CD4-positive, alpha-beta T cell (primary cell): ENCODE data around the gene HDAC10. TPM values are rescaled to one million over a fixed set of nuclear protein-coding genes. Genes with fewer than 3 reads are reported as not detected.
A peak's percentile ranks its signal among the peaks of the same experiment; 100 is the strongest.

ENCODE experiments used
- ATAC-seq: fragments of 200-7000 bp; cut with Tn5 transposase; one replicate; pipeline ENCODE4 v1.10.0; 2022; ENCODE audit warnings: mild to moderate bottlenecking; ENCODE audit not compliant: poor library complexity
- CTCF ChIA-PET: fragments of 350-600 bp; sonication (Branson Sonifier 250); formaldehyde crosslinking; loops from one replicate; lab custom pipeline; 2021; ENCODE audit warnings: antibody characterized with exemption, inconsistent platforms; lab: Charles Lee
- POLR2A ChIA-PET: fragments of 350-600 bp; sonication (Branson Sonifier 250); formaldehyde crosslinking; loops from one replicate; lab custom pipeline; 2021; ENCODE audit warnings: antibody characterized with exemption, inconsistent platforms; lab: Charles Lee
- DNase-seq, 14 experiments: peaks; one replicate each; pipeline ENCODE4 v3.0.0-alpha.2; 2013 to 2020; ENCODE audit warnings: mixed read lengths in 2 of 14
- H3K27ac ChIP-seq, 2 donors: one replicate each; pipeline versions ENCODE4 v1.5.1 to v1.7.0; 2013; ENCODE audit warnings: low read length in 2 of 2, low read depth in 1 of 2, mild to moderate bottlenecking in 1 of 2
- H3K27me3 ChIP-seq, 2 experiments: 1 replicate in 1 of 2; 2 replicates in 1 of 2; pipeline versions ENCODE4 v1.6.1 to v1.7.0; 2013; ENCODE audit warnings: low read length in 2 of 2, control low read depth in 1 of 2, mild to moderate bottlenecking in 1 of 2, moderate library complexity in 1 of 2; ENCODE audit not compliant: insufficient read depth in 2 of 2, control insufficient read depth in 1 of 2
- H3K36me3 ChIP-seq: one replicate; pipeline ENCODE4 v1.6.1; 2013; ENCODE audit warnings: low read length, control low read depth; ENCODE audit not compliant: insufficient read depth
- H3K4me1 ChIP-seq: one replicate; pipeline ENCODE4 v1.6.1; 2013; ENCODE audit warnings: low read length, control low read depth; ENCODE audit not compliant: insufficient read depth
- H3K4me3 ChIP-seq: one replicate; pipeline ENCODE4 v1.5.1; 2013; ENCODE audit warnings: mild to moderate bottlenecking, low read length, moderate library complexity
- H3K9me3 ChIP-seq, 2 experiments: 1 replicate in 1 of 2; 2 replicates in 1 of 2; pipeline versions ENCODE4 v1.6.1 to v1.7.0; 2013; ENCODE audit warnings: low read length in 2 of 2, mild to moderate bottlenecking in 2 of 2, control low read depth in 1 of 2, moderate library complexity in 1 of 2; ENCODE audit not compliant: control insufficient read depth in 1 of 2, insufficient read depth in 1 of 2
- H3K27ac Mint-ChIP-seq: one replicate; pipeline ENCODE4 v1.8.0; 2020; ENCODE audit warnings: mixed read lengths
- H3K27me3 Mint-ChIP-seq: one replicate; pipeline ENCODE4 v1.8.0; 2021; ENCODE audit warnings: mixed read lengths
- H3K36me3 Mint-ChIP-seq: one replicate; pipeline ENCODE4 v1.8.0; 2021; ENCODE audit warnings: low read depth, mixed read lengths
- H3K4me1 Mint-ChIP-seq: one replicate; pipeline ENCODE4 v1.8.0; 2021; ENCODE audit warnings: low read depth, mixed read lengths
- H3K4me3 Mint-ChIP-seq: one replicate; pipeline ENCODE4 v1.8.0; 2020; ENCODE audit warnings: mild to moderate bottlenecking, mixed read lengths
- H3K9me3 Mint-ChIP-seq: one replicate; pipeline ENCODE4 v1.8.0; 2020; ENCODE audit warnings: mixed read lengths
- intact Hi-C, 2 experiments: fragments of 100-400 bp; cut with DNase I in 1 of 2; cut with micrococcal nuclease in 1 of 2; formaldehyde crosslinking; loops; one replicate each; pipeline versions ENCODE4 v1.15.1 to v1.9.0; 2023 to 2025; cut with DNase I, micrococcal nuclease
- total RNA-seq, 174 experiments: library from RNA in 2 of 174; stranded (reverse) in 2 of 174; gene quantifications; one replicate each; pipeline ENCODE4 v1.2.3 and lab custom pipeline; 2021 to 2026
- TF ChIP-seq, protein P1 (sequence below): fragments of 200-600 bp; IDR thresholded peaks from one replicate; pipeline ENCODE4 v1.8.0; 2022; ENCODE audit warnings: antibody characterized with exemption, mild to moderate bottlenecking

The HDAC10 gene
- total RNA-seq, 2 experiments from 2014 or later = 87.3 to 88.7 TPM

DNA sequence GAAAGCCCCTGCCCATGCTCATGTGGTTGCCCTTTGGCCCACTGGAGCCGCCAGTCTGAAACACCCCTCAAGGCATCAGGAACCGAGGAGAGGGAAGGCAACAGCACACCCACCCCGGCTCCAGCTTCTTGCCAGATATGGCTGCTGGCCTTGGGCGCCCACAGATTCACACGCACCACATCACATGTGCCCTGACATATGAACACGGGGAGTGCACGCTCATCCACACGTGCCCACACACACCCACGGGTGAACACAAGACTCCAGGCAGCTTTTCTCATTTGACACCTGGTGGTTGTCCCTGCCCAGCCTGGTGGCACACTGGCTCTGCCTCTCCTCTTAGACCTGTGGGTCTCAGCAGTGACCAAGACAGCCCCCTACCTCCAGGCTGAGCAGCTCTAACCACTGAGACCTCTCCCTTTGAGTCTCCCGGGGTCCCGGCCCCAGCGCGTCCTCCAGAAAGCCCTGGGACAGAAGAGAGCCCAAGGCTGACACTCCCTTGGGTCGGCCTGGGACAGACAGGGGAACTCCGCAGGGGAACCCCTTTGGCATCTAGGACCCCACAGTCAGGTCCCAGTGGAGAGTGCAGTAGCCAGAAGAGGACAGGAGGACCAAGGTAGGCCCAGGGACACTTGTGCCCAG, 13.2 kb upstream of the HDAC10 start:
- ChIA-PET CTCF (no interaction called here), POLR2A (no interaction called here)

DNA sequence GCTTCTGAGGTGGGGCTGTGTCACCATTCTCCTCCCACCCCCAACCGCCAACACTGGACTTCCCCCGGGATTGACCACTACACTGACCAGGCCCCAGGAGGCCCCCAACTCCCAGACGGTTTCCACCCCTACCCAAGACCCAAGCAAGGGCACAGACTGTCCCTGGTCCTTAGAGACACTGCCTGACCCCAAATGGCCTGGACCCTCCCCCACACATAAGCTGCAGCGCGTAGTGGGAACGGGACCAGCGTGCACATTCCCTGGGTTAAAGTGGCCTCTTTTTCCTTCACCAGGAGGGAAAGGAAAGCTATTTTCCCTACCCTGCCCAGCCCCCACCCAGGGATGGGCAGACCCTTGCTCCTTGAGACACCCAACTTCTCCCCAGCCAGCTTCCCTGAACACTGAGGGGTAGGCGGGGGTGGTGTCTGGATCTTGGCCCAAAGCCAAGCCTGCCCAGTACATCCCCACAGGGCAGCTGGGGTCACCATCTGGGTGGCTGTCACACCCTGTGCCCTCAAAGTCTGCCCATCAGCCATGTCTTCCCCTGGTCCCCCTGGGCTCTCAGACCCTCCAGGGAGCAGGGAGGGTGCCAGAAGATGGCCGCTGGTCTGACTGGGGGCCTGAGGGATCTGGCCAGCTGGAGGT, 12.0 kb upstream of the HDAC10 start:
- POLR2A ChIA-PET = no interaction called here
- H3K36me3 ChIP-seq = no peaks in the 10 kb centered on the region
- peaks cover 0 to 29% of the 10 kb centered on the region in 2 experiments for H3K9me3 ChIP-seq
- CTCF ChIA-PET = interaction anchor here (1.5 kb wide), 1 partner anchor 79 kb away, joined by 3 read pairs; no protein-coding TSS in a partner anchor
- Mint-ChIP-seq H3K4me3 (no peak overlapping the region), H3K27me3 (peaks cover 24% of the 10 kb centered on the region), H3K27ac (no peak overlapping the region), H3K9me3 (no peaks in the 10 kb centered on the region), H3K36me3 (no peaks in the 10 kb centered on the region), H3K4me1 (peaks cover 8% of the 10 kb centered on the region)
- intact Hi-C loops = no loop called here
- peaks cover 23 to 29% of the 10 kb centered on the region in 2 experiments for H3K27me3 ChIP-seq
- TF ChIP-seq, protein P1, sequence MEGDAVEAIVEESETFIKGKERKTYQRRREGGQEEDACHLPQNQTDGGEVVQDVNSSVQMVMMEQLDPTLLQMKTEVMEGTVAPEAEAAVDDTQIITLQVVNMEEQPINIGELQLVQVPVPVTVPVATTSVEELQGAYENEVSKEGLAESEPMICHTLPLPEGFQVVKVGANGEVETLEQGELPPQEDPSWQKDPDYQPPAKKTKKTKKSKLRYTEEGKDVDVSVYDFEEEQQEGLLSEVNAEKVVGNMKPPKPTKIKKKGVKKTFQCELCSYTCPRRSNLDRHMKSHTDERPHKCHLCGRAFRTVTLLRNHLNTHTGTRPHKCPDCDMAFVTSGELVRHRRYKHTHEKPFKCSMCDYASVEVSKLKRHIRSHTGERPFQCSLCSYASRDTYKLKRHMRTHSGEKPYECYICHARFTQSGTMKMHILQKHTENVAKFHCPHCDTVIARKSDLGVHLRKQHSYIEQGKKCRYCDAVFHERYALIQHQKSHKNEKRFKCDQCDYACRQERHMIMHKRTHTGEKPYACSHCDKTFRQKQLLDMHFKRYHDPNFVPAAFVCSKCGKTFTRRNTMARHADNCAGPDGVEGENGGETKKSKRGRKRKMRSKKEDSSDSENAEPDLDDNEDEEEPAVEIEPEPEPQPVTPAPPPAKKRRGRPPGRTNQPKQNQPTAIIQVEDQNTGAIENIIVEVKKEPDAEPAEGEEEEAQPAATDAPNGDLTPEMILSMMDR = no peak
- H3K4me1 ChIP-seq = peaks cover 26% of the 10 kb centered on the region
- no peak for ATAC-seq
- DNase-seq = no peak
- no peak overlapping the region for H3K27ac ChIP-seq
- H3K4me3 ChIP-seq = no peak overlapping the region

More for the DNA sequence above, 13.2 kb upstream of the HDAC10 start:
- Mint-ChIP-seq H3K36me3 (no peaks in the 10 kb centered on the region), H3K4me3 (peak overlapping the region; percentile 20), H3K4me1 (peaks cover 15% of the 10 kb centered on the region), H3K9me3 (no peaks in the 10 kb centered on the region), H3K27ac (no peak overlapping the region), H3K27me3 (peaks cover 18% of the 10 kb centered on the region)
- H3K9me3 ChIP-seq = peaks cover 0 to 29% of the 10 kb centered on the region in 2 experiments
- H3K27me3 ChIP-seq = peaks cover 23 to 29% of the 10 kb centered on the region in 2 experiments
- no peaks in the 10 kb centered on the region for H3K36me3 ChIP-seq
- intact Hi-C loops = no loop called here
- peaks cover 37% of the 10 kb centered on the region for H3K4me1 ChIP-seq
- TF ChIP-seq, protein P1 = no peak
- H3K4me3 ChIP-seq = no peak overlapping the region
- DNase-seq (no peak), ATAC-seq (no peak)
- H3K27ac ChIP-seq = no peak overlapping the region

GRCh38 chr22:50262460-50262911, 11.4 kb upstream of the HDAC10 start:
- ATAC-seq (no peak), DNase-seq (no peak)
- no peak overlapping the region for H3K27ac ChIP-seq
- H3K4me1 ChIP-seq = peaks cover 22% of the 10 kb centered on the region
- no peak overlapping the region for H3K4me3 ChIP-seq
- intact Hi-C loops = no loop called here
- H3K36me3 Mint-ChIP-seq = no peaks in the 10 kb centered on the region
- H3K27ac Mint-ChIP-seq = no peak overlapping the region
- peaks cover 0 to 29% of the 10 kb centered on the region in 2 experiments for H3K9me3 ChIP-seq
- H3K4me3 Mint-ChIP-seq = peak overlapping the region; percentile 60
- H3K27me3 Mint-ChIP-seq = peaks cover 24% of the 10 kb centered on the region
- no peaks in the 10 kb centered on the region for H3K9me3 Mint-ChIP-seq
- peaks cover 23 to 29% of the 10 kb centered on the region in 2 experiments for H3K27me3 ChIP-seq
- peaks cover 7% of the 10 kb centered on the region for H3K4me1 Mint-ChIP-seq
- ChIA-PET POLR2A (no interaction called here), CTCF (interaction anchor here (1.5 kb wide), 1 partner anchor 80 kb away, joined by 3 read pairs; no protein-coding TSS in a partner anchor)
- TF ChIP-seq, protein P1 = no peak
- H3K36me3 ChIP-seq = no peaks in the 10 kb centered on the region
